ENCODE data around the gene RIMBP2.

DNA sequence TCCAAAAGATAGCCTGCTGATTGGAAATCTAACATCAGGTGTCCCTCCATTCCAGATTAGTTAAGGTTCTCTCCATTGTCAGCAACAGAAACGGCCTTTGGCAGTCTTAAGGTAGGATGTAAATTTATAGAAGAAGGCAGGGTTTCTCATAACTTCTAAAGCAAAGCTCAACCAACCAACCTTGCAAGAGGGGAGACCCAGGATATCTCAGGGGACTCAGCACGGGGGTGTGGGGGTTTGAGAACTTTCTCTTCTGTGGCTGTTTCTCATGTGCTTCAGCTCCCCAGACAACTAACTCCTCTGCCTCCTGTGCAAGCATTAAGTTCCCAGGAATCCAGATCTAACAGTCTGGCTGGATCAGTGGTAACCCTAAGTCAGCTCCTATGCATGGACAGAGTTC, 148.1 kb downstream of the RIMBP2 start:
- TF ChIP-seq POLR2AphosphoS5 (IDR thresholded peaks at IDR 0.05; ENCODE audit: low read depth), result no peak
- TF ChIP-seq, protein P1, sequence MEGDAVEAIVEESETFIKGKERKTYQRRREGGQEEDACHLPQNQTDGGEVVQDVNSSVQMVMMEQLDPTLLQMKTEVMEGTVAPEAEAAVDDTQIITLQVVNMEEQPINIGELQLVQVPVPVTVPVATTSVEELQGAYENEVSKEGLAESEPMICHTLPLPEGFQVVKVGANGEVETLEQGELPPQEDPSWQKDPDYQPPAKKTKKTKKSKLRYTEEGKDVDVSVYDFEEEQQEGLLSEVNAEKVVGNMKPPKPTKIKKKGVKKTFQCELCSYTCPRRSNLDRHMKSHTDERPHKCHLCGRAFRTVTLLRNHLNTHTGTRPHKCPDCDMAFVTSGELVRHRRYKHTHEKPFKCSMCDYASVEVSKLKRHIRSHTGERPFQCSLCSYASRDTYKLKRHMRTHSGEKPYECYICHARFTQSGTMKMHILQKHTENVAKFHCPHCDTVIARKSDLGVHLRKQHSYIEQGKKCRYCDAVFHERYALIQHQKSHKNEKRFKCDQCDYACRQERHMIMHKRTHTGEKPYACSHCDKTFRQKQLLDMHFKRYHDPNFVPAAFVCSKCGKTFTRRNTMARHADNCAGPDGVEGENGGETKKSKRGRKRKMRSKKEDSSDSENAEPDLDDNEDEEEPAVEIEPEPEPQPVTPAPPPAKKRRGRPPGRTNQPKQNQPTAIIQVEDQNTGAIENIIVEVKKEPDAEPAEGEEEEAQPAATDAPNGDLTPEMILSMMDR (conservative IDR thresholded peaks at IDR 0.05; ENCODE audit: low read depth in 2 of 2), result no peak
- TF ChIP-seq EZH2 (IDR thresholded peaks at IDR 0.05; ENCODE audit: low read depth, unreplicated experiment), result no peak
- TF ChIP-seq CREB1 (CRISPR knock-in tag; IDR thresholded peaks at IDR 0.05; ENCODE audit: low read depth), result no peak
- no peak for TF ChIP-seq ZNF331 (CRISPR knock-in tag; IDR thresholded peaks at IDR 0.05; ENCODE audit: low read depth)
- TF ChIP-seq, protein P2, sequence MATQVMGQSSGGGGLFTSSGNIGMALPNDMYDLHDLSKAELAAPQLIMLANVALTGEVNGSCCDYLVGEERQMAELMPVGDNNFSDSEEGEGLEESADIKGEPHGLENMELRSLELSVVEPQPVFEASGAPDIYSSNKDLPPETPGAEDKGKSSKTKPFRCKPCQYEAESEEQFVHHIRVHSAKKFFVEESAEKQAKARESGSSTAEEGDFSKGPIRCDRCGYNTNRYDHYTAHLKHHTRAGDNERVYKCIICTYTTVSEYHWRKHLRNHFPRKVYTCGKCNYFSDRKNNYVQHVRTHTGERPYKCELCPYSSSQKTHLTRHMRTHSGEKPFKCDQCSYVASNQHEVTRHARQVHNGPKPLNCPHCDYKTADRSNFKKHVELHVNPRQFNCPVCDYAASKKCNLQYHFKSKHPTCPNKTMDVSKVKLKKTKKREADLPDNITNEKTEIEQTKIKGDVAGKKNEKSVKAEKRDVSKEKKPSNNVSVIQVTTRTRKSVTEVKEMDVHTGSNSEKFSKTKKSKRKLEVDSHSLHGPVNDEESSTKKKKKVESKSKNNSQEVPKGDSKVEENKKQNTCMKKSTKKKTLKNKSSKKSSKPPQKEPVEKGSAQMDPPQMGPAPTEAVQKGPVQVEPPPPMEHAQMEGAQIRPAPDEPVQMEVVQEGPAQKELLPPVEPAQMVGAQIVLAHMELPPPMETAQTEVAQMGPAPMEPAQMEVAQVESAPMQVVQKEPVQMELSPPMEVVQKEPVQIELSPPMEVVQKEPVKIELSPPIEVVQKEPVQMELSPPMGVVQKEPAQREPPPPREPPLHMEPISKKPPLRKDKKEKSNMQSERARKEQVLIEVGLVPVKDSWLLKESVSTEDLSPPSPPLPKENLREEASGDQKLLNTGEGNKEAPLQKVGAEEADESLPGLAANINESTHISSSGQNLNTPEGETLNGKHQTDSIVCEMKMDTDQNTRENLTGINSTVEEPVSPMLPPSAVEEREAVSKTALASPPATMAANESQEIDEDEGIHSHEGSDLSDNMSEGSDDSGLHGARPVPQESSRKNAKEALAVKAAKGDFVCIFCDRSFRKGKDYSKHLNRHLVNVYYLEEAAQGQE (IDR thresholded peaks at IDR 0.05; ENCODE audit: unreplicated experiment), result no peak
